ENCODE measurements around the gene NLRP12.
"Not testable (repeated sequence)": the region's sequence is repeated elsewhere in the genome, so short reads cannot be mapped to it uniquely, and the experiment has no call there.

Gene NLRP12, protein sequence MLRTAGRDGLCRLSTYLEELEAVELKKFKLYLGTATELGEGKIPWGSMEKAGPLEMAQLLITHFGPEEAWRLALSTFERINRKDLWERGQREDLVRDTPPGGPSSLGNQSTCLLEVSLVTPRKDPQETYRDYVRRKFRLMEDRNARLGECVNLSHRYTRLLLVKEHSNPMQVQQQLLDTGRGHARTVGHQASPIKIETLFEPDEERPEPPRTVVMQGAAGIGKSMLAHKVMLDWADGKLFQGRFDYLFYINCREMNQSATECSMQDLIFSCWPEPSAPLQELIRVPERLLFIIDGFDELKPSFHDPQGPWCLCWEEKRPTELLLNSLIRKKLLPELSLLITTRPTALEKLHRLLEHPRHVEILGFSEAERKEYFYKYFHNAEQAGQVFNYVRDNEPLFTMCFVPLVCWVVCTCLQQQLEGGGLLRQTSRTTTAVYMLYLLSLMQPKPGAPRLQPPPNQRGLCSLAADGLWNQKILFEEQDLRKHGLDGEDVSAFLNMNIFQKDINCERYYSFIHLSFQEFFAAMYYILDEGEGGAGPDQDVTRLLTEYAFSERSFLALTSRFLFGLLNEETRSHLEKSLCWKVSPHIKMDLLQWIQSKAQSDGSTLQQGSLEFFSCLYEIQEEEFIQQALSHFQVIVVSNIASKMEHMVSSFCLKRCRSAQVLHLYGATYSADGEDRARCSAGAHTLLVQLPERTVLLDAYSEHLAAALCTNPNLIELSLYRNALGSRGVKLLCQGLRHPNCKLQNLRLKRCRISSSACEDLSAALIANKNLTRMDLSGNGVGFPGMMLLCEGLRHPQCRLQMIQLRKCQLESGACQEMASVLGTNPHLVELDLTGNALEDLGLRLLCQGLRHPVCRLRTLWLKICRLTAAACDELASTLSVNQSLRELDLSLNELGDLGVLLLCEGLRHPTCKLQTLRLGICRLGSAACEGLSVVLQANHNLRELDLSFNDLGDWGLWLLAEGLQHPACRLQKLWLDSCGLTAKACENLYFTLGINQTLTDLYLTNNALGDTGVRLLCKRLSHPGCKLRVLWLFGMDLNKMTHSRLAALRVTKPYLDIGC

DNA sequence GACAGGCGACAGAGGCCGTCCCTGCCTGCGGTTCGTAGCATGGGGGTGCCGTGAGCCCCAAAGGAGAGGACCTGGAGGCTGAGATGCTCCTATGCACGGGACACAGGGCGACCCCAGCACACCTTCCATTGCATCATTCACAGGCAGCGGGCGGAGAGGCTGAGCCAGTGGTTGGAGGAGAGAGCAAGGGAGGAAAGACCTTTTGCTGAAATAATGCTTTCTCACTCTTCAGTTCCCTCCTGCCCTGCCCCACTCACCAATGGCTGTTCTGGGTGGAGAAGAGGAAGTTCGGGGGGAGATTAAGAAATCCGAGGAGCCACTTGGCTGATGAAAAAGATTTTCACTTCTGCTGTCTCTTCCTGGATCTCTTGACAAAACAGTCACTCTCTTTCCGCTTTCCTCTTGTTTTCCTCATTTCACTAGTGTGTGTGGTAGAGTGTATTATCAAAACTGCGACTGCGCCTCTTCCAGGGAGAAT is at the start of gene NLRP12:
Gene NLRP12 (minus strand): TSS at position 181 of the 478 bp plus-strand sequence. CDS start 140 bp downstream, at position 41.
- no peak for DNase-seq (ENCODE audit: low spot score)

GRCh38 chr19:53872762-53873161 is 48.6 kb upstream of the NLRP12 start:
- no peak for DNase-seq (ENCODE audit: low spot score)

- DNase-seq (ENCODE audit: low spot score) = no peak
These were observed 47.3 kb upstream of the NLRP12 start for GRCh38 chr19:53871454-53871853.

GRCh38 chr19:53870485-53870844 is 46.4 kb upstream of the NLRP12 start:
- DNase-seq (ENCODE audit: low spot score) = no peak

DNA sequence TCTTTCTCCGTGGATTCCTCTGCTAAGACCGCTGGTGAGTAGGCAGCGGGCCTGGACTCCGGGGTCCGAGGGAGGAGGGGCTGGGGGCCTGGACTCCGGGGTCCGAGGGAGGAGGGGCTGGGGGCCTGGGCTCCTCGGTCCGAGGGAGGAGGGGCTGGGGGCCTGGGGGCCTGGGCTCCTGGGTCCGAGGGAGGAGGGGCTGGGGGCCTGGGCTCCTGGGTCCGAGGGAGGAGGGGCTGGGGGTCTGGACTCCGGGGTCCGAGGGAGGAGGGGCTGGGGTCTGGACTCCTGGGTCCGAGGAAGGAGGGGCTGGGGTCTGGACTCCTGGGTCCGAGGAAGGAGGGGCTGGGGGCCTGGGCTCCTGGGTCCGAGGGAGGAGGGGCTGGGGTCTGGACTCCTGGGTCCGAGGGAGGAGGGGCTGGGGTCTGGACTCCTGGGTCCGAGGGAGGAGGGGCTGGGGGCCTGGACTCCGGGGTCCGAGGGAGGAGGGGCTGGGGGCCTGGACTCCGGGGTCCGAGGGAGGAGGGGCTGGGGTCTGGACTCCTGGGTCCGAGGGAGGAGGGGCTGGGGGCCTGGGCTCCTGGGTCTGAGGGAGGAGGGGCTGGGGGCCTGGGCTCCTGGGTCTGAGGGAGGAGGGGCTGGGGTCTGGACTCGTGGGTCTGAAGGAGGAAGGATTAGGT is 45.8 kb upstream of the NLRP12 start:
- DNase-seq (ENCODE audit: low spot score) = not testable (repeated sequence)

GRCh38 chr19:53868892-53869804 is 45.0 kb upstream of the NLRP12 start:
- peak; percentile 86 for DNase-seq (ENCODE audit: low spot score)

DNA sequence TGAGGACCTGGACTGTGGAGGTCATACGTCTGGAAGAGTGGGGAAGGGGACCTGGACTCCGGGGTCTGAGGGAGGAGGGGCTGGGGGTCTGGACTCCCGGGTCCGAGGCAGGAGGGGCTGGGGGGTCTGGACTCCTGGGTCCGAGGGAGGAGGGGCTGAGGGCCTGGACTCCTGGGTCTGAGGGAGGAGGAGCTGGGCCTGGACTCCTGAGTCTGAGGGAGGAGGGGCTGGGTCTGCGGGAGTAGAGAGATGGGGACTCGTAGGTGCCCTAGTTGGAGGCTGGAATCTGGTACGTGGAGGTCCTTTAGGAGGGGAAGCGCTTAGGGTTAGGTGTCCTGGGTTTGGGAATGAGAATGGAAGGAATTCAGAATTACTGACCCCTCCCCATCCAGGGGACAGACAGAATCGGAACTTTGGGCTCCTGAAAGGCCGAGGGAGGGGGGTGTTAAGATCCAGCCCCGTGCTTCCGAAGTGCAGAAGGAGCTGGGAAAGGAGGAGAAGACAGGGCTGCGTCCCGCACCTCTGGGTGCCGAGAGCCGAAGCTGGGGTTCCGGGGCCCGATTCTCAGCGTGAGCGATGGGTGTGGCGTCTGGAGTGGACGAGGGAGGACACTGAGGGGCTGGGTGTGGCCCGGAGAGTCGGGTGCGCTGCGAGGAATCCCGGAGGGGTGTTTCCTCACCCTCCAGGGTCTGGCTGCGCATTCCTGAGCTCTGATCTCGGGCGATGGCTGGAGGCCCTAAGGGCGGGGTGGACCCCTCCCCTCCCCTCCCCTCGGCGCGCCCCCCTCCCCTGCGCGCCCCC is 44.2 kb upstream of the NLRP12 start:
- no peak for DNase-seq (ENCODE audit: low spot score)

DNA sequence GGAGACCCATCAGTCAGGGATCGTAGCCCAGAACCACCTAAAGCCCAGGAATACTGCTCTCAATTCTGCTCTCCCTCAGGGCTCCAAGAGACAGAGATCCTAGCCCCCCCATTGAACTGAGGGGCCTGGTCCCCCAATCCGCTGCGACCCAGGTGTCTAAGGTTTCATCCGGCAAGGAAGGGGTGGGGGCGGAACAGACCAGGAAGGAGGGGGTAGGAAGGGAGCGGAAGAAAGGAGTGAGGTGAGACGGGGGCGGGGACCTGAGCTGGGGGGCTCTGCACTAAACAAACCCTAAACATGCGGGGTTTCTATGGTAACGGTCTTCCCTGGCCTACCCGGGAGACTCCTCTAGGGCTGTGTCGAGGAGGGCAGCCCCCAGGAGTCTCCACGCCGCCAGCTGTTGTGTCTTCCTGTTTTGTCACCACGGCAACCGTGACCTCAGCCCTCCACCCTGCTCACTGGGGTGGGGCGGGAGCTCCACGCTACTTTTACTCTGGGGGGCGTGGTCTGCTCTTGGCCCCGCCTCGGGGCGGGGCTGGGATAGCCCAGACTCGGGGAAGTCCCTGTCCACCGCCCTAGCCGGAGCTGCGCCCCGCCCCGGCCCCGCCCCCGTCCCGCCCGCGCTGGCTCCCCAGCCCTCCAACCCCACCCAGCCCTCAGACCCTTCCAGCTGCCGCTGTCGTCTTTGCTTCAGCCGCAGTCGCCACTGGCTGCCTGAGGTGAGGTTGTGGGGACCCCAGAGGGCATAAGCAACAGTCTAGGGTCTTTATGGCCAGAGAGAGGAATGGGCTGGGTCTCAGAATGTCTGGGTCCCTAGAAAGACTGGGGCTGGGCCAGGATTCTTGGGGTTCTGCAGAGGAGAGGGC is 43.3 kb upstream of the NLRP12 start, which contains the start of gene MYADM:
Gene MYADM (plus strand): TSS at position 659 of the 866 bp plus-strand sequence. CDS start 5,647 bp downstream, outside the sequence.
- DNase-seq (ENCODE audit: low spot score) = peak; percentile 99

GRCh38 chr19:53866865-53867224 is 42.7 kb upstream of the NLRP12 start:
- no peak for DNase-seq (ENCODE audit: low spot score)

GRCh38 chr19:53865918-53866864 is 42.1 kb upstream of the NLRP12 start:
- no peak for DNase-seq (ENCODE audit: low spot score)

DNA sequence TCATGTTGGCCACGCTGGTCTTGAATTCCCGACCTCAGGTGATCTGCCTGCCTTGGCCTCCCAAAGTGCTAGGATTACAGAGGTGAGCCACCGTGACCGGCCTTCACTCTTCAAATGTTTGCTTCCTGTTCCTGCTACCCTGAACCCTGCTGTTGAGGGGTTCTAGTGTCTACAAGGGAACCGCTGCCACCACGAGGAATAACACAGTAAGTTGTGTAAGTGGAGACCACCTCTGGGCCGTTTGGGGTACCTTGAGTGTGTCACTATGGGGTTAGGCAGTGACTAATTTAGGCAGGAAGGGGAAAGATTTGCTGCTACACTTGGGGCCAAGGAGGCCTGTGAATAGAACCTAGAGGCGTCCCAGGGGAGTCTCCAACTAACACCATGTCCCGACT is 41.4 kb upstream of the NLRP12 start:
- DNase-seq (ENCODE audit: low spot score) = no peak

DNA sequence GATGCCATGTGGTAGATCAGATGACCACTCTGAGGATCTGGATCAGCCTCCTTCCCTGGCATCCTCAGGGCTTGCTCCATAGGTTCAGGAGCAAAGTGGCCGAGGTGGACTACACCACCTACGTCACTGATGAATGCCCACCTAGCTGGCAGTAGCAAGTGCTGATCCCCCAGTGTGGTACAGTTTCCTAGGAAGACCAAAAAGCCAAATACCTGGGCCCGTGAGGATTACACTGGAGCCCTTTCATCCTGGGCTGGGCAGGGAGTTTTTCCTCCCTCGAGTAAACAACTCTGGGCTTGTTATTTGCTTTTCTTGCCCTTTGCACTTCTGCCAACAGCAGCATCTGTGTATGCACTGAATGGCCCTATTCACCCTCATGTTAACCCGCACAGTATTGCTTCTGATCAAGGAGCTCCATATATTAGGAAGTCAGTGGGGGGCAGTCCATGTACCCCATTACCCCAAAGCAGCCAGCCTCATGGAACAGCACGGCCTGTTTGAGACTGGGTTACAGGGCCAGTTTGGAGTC is 40.3 kb upstream of the NLRP12 start:
- no peak for DNase-seq (ENCODE audit: low spot score)

DNA sequence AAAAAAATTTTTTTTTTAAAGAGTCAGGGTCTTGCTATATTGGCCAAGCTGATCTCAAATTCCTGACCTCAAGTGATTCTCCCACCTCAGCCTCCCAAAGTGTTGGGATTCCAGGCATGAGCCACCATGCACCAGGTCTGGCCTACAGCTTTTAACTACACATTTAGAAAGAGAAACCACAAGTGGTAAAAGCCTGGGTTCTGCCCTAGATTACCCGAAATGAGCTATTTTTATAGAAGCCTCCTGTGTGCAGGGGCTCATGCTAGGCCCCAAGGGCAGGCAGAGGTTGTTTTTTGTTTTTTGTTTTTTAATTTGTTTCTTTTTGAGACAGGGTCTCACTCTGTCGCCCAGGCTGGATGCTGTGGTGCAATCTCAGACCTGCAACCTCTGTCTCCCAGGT is 29.6 kb upstream of the NLRP12 start:
- DNase-seq (ENCODE audit: low spot score) = no peak

GRCh38 chr19:53849237-53849676 is 25.1 kb upstream of the NLRP12 start:
- peak; percentile 85 for DNase-seq (ENCODE audit: low spot score)

DNA sequence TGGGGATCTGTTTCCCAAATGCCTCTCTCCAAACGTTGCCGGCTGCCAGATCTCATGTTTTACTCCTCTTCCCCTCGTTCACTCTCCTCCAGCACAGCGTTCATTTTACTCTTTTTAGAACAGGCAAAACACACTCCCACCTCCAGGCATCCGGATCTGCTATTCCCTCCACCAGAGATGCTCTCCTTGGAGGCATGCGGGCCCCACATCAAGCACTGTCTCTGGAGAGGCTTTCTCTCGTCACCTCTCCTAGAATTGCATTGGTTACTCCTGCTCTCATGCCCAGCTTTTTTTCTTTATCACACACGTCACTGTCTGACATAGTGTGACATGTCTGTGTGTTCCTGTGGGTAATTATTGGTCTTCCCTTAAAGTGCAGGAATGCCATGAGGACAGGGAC is 23.4 kb upstream of the NLRP12 start:
- no peak for DNase-seq (ENCODE audit: low spot score)

GRCh38 chr19:53844849-53845246 is 20.7 kb upstream of the NLRP12 start:
- no peak for DNase-seq (ENCODE audit: low spot score)

DNA sequence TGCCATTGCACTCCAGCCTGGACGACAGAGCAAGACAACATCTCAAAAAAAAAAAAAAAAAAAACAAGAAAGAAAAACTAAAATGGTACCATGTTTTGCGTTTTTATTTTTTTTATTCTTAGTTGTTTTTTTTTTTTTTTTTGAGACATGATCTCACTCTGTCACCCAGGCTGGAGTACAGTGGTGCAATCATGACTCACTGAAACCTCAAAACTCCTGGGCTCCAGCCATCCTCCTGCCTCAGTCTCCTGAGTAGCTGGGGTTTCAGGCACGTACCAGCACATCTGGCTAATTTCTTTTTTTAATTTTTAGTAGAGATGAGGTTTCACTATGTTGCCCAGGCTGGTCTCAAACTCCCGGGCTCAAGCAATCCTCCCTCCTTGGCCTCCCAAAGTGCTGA is 16.8 kb upstream of the NLRP12 start:
- DNase-seq (ENCODE audit: low spot score) = not testable (repeated sequence)

Data from kidney capillary endothelial cell (primary cell).